ENCODE data around the gene OGT.
"Not testable (repeated sequence)": the region's sequence is repeated elsewhere in the genome, so short reads cannot be mapped to it uniquely, and the experiment has no call there.

Gene OGT

DNA sequence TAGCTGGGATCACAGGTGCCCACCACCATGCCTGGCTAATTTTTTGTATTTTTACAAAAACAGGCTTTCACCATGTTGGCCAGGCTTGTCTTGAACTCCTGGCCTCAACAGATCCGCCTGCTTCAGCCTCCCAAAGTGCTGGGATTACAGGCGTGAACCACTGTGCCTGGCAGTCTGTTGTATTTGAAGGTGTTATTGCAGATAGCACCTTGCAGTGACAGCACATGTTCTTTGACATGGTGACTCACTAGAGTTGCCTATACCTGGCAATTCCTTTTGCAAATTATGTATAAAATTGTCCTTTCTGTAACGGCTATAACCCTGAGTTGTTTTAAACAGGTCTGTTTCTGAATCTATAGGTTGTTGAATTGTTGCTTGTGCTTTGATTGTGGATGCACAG, 7.9 kb downstream of the OGT start:
- DNase-seq, result no peak

DNA sequence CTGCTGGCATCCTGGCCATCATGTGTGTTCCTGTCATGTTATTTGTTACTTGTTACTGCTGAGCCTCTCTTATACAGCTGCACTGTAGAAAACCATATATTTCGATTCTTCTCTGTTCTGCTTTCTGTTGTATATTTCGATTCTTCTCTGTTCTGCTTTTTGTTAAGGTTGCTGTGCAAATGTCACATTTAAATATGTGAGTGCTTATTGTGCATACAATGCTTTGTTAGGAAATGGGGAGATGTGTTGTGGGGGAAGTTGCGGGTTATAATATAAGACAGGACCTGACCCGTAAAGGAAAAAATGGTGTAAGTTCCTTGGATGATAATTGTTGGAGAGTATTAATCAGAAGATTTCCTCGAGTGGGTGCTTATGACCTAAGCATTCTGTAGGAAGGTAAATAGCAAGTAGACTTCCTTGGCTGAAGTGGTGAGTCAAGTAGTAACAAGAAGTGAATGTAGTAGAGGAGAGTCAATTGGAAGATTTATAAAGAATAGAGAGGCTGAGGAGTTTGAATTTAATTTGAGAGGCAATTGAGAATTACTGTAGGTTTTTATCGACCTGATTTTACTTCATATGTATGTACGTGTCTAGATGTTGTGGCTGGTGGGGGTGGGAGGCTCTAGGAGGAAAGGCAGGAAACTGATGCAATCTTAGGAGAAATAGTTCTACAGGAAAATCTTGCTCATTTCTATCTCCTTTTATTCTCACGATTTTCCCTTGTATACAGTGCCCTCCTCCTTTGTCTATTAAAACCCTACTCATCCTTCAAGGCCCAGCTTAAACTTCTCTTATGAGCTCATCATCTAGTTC, 8.5 kb downstream of the OGT start:
- peak; percentile 38 to 74 (median 66) for DNase-seq

GRCh38 chrX:71542411-71542810, 9.5 kb downstream of the OGT start:
- DNase-seq, result peak in 2 of 3 donors; percentile 21 to 29

DNA sequence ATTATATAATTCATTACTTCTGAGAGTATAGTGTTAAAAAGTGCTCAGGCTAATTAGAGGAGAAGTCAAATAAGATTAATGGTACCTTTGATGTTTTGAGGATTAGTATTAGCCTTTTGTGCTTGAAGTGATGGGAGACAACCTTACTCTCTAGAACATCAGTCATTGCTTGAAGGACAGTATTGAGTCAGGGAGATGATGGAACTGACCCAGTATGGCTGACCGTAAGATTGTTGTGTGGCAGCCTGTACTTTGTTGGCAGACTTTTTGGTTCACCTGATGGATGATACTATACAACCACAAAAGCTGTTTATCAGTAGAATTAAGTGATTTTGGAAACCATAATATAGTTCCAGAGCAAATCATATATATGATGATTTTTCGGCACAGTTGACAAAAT, 9.9 kb downstream of the OGT start:
- DNase-seq, result no peak

- DNase-seq, result peak; percentile 34 to 71 (median 67)
Measured at GRCh38 chrX:71543316-71543715, 10.4 kb downstream of the OGT start.

DNA sequence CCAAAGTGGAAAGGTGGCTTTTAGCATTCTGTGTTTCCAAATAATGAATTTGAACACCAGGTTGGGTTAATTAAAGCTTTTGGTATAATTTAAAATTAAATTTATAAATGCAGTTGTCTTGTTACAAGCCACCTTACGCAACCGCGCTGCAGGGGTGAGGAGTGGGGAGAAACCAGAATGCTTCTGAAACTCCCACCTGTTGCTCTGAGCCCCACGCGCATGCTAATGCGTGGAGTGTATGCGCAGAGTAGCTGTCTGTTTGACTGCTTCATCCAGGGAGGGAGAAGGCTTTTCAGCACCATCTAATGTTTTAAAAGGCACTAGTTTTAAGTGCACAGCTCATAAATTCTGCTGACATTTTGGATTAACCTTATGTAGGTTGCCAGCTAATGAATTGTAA, 12.5 kb downstream of the OGT start:
- no peak for DNase-seq

- DNase-seq, result no peak
Measured at GRCh38 chrX:71546879-71547278, 14.0 kb downstream of the OGT start.

DNA sequence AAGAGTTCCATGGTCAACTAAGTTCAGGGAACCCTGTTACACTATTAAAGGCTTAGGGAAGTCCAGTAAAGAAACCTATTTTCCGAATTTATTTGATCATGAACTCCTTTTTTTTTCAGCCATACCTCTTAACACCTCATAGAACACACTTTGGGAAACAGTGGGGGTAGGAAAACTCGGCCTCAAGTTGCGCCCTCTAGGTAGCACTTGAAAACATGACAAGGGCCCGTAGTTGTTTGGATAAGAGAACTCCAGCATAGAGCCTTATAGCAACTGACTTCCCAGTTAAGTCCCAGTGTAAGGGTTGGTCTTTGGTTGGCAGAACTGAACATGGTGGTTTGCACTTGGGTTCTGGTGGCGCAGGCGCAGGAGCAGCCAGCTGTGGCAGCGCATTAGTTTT, 14.4 kb downstream of the OGT start:
- no peak for DNase-seq

- peak in 2 of 3 donors; percentile 25 to 26 for DNase-seq
Measured at GRCh38 chrX:71549986-71550385, 17.1 kb downstream of the OGT start.

GRCh38 chrX:71550578-71550977, 17.7 kb downstream of the OGT start:
- no peak for DNase-seq

- DNase-seq, result no peak
Measured at GRCh38 chrX:71556036-71556435, 23.1 kb downstream of the OGT start.

DNA sequence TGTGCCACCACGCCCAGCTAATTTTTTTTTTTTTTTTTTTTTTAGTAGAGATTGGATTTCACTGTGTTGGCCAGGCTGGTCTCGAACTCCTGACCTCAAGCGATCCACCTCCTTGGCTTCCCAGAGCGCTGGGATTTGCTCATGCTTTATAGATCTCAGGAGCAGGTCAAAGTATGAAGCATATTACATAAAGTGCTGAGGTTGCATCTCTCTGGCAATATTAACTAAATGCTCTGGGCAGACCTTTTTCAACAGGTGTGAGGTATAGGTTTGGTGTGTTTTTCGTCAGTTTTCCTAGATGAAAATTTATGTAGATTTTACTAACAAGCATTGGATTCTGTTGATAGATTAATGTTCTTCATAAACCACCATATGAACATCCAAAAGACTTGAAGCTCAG, 26.0 kb downstream of the OGT start:
- DNase-seq, result no peak

DNA sequence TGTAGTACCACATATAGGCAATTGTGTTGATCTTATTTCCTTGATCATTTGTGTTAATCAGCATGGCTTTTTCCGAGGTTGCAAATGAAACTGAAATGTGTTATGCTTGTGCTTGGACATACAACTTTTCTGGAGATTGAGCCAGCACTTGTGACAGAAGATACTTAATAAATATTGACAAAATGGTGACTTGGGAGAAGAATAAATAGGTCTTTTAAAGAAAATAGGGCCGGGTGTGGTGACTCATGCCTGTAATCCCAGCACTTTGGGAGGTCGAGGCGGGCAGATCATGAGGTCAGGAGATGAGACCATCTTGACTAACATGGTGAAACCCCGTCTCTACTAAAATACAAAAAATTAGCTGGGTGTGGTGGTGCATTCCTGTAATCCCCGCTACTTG, 26.9 kb downstream of the OGT start:
- not testable (repeated sequence) for DNase-seq

DNA sequence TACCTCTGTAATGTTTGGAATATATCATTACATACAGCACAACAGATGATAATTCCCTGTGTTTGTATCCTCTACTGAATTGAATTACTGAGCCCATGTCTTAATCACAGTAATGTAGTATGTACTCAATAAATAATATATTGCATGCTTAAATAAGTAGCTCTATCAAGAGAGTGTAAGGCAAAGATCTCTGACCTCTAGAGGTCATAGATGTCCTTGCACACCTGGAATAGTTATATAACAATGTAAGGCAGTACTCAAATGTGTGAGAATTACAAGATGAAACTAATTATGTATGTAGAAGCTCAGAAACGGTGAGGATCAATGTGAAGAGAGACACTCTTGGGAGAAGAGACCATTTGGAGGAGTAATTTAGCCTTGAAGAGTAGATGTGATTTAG, 31.0 kb downstream of the OGT start:
- DNase-seq, result no peak

- no peak for DNase-seq
Measured at GRCh38 chrX:71565474-71566041, 32.7 kb downstream of the OGT start.

DNA sequence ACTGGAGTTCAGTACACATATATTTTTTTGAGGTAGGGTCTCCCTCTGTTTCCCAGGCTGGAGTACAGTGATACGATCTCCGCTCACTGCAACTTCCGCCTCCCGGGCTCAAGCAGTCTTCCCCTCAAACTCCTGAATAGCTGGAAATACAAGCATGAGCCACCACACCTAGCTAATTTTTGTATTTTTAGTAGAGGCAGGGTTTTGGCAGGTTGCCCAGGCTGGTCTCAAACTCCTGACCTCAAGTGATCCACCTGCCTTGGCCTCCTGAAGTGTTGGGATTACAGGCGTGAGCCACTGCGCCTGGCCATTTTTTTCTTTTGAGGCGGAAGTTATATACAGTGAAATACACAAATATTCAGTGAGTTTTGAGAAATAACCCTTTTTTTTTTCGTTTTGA, 38.5 kb downstream of the OGT start:
- DNase-seq, result not testable (repeated sequence)

- DNase-seq, result no peak
Measured at GRCh38 chrX:71573590-71573989, 40.7 kb downstream of the OGT start.

GRCh38 chrX:71577682-71578081, 44.8 kb downstream of the OGT start:
- no peak for DNase-seq

DNA sequence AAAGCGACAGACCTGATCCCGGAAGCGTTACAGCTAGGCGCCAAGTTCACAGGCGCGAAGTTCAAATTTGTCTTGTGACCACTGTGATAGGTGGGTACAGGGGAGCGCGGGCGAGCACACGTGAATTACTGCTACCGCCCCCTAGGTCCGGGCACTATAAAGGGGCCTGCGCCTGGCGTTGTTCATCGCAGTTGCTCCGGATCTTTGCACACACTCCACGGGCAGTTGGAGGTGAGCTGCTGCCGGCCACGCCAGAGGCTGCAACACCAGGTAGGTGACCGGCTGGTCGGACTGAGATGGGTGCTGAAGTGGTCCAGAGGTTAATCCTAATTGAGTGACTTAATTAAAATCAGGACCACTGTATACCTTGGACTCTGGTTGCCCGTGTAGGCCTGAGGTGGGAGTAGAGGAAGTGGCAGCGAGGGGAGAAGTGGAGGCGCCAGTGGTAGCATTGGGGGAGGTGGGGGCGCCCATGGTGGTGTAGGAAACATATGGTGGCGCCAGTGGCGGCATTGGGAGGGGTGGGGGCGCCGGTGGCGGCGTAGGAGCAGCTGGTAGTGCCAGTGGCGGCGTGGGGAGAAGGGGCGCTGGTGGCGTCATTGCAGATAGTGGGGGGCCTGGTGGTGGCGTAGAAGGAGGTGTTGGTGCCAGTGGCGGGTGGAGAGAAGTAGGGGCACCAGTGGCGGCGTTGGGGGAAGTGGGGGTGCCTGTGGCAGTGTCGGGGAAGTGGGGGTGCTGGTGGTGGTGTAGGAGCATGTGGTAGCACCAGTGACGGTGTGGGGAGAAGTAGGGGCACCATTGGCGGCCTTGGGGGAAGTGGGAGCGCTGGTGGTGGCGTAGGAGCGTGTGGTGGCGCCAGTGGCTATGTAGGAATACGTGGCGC, 45.6 kb downstream of the OGT start, which contains the start of gene GCNA:
GCNA (plus strand) TSS at position 185 of the 883 bp plus-strand sequence. CDS start 2,385 bp downstream, outside the sequence.
- DNase-seq, result no peak

- DNase-seq, result no peak
Measured at GRCh38 chrX:71579136-71579989, 46.5 kb downstream of the OGT start.

DNA sequence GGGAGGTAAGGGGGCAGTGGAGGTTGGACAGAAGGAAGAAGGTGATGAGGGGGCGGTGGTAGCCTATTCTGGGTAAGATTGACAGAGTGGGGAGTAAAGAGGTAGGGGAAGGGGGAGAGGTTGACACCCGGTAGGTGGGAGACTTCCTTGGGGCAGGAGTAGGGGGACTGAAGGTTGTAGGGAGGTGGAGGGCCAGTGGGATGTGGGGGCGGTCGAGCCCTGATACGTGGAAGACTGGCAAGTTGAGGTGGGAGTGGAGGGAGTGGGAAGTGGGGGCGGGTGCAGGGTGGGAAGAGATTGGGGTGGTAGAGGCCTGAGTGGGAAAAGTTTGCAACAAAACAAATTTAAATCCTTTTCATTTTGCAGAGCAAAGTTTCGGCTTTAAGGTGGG, 47.1 kb downstream of the OGT start:
- DNase-seq, result no peak

DNA sequence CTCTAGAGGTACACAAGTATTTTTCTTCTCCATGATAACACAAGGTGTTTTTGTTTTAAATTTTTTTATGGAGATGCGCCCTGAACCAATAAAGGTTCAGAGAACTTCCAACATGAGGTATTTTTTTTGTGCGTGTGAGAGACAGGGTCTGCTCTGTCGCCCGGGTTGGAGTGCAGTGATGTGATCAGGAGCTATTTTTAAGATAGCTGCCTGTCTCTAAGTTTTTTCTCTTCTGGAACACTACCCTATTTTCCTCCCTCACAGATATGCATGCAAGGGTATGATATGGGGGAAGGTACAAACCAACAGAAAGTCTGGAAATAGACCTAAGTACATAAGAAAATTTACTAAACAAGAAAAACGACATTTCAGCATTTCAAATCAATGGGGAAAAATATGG, 48.3 kb downstream of the OGT start:
- DNase-seq, result no peak

- no peak for DNase-seq
Measured at GRCh38 chrX:71586929-71587328, 54.0 kb downstream of the OGT start.

Measured in suppressor macrophage treated with lipopolysaccharide for 1 hour (primary cell).